GM20000 (cell line): ENCODE measurements around the gene DYNC1LI1.

ENCODE experiments used
- DNase-seq: peaks from one replicate; pipeline ENCODE4 v3.0.0; 2012; ENCODE audit warnings: low spot score
- CTCF ChIP-seq: IDR thresholded peaks from 2 replicates; pipeline ENCODE4 v1.5.1; 2012; ENCODE audit warnings: mild to moderate bottlenecking, control low read depth; ENCODE audit errors: extremely low read depth, missing control alignments

Gene DYNC1LI1

GRCh38 chr3:32571192-32571485, 481 bp upstream of the DYNC1LI1 start:
- TF ChIP-seq CTCF: no peak
- DNase-seq: no peak

- peak; percentile 63 for DNase-seq
- TF ChIP-seq CTCF: peak; percentile 1
These were observed 878 bp downstream of the DYNC1LI1 start for GRCh38 chr3:32569540-32570420.

- no peak for DNase-seq
- TF ChIP-seq CTCF: no peak
These were observed 1.7 kb downstream of the DYNC1LI1 start for GRCh38 chr3:32568953-32569352.

GRCh38 chr3:32564195-32564594, 6.5 kb downstream of the DYNC1LI1 start:
- no peak for DNase-seq
- no peak for TF ChIP-seq CTCF

GRCh38 chr3:32562640-32563039, 8.0 kb downstream of the DYNC1LI1 start:
- no peak for TF ChIP-seq CTCF

GRCh38 chr3:32557640-32558352, 12.9 kb downstream of the DYNC1LI1 start:
- TF ChIP-seq CTCF: no peak
- DNase-seq: no peak

More at GRCh38 chr3:32562640-32563039, 8.0 kb downstream of the DYNC1LI1 start:
- DNase-seq: no peak

GRCh38 chr3:32556332-32556731, 14.3 kb downstream of the DYNC1LI1 start:
- TF ChIP-seq CTCF: no peak
- no peak for DNase-seq
